A204.1 (cell line): ENCODE results near the gene KIRREL1.

Source experiments
- FAIRE-seq: peaks from 2 replicates; lab custom pipeline; 2012; peaks lifted over from hg19 to GRCh38; lab: Jason Lieb, UNC

The KIRREL1 gene

DNA sequence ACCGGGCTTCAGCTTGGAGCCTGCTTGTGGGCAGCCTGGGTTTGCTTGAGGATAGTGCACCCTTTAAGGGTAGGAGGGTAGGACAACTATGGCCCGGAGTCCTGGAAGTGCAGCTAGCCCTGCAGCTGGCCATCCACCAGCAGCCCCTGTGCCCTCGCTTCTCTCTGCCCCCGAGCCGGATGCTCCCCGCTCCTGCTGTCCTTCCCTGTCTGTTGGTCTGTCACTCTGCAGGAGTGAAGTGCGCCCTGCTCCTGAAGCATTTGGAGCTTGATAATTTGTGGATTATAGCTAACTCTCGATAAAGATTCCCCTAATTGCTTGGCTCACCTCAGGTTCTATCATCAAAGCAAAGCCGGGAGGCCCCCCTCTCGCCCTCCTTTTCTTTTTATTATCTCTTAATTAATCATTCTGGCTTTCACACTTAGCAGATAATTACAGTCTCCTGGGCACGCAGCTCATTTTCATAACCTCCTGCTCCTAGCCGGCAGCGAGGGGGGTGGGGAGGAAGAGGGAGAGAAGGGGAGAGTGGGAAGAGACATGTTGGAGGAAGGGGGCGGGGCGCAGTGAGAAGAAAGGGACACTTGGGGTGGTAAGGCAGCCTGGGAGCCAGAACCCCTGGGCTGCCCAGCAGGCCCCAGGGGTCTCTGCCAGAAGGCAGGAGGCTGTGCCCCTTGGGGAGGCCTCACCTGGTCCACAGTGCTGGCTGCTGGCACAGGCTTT lies 14.4 kb downstream of the KIRREL1 start:
- no peak for FAIRE-seq

- no peak for FAIRE-seq
Measured at GRCh38 chr1:158008630-158009029, 15.2 kb downstream of the KIRREL1 start.

- no peak for FAIRE-seq
Measured at GRCh38 chr1:158011714-158012113, 18.3 kb downstream of the KIRREL1 start.

- FAIRE-seq = no peak
Measured at GRCh38 chr1:158013840-158014730, 20.6 kb downstream of the KIRREL1 start.

DNA sequence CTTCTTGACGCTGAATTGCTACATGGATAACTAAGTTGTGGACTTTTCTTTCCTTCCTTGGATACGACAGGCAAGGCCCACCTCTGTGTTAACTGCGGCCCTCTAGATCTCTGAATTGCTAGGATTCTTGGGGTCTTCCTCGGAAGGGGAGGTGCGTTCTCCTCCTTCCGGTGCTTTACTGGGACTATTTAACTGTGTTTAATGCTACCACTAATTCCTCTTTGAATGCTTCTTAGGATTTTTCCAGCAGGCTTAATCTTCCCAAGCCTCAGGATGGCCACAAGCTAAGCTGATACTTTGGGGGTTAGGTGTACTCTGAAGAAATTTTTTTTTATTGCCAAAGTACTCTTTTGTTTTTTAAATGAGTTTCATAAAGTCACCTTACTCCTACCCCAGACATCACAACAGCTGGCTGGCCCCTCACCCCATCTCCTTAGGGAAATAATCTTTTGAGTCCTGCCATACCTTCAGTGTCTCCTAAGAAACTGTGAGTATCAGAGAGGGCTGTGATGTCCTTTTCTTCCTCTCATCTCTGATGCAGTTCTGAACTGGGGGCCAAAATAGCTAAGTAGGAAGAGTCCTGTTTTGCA lies 21.4 kb downstream of the KIRREL1 start:
- no peak for FAIRE-seq

DNA sequence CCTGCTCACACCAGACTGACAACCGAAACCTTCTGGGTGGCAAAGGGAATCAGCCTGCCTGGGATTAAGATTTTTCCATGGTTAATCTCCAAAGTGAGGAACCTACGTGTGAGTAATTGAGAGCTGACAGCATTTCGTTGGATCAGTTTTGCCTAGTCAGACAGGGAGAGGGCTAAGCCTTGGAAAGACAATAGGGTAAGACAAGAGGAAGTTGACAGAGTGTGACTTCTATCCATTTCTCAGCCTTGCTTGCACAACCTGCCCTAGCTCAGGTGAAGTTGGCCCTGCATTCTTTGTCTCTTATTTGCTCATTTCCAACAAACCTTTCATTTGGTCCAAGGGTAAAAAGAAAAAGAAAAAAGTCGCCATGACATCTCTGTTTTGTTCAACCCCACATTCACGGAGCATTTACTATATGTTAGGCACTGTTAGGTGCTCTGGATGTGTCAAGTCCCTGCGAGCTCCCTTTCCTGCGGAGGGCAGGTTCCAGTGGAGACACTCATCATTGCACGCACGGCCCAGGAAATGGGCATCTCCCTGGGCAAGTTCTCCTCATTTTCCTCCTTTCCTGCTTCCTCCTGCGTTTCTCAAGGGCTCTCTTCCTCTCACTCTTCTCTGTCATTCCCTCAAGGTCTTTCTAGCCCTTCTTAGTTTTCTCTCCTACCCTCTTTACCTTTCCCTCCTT lies 23.3 kb downstream of the KIRREL1 start:
- FAIRE-seq = no peak

GRCh38 chr1:158017800-158018595 lies 24.6 kb downstream of the KIRREL1 start:
- FAIRE-seq = no peak

DNA sequence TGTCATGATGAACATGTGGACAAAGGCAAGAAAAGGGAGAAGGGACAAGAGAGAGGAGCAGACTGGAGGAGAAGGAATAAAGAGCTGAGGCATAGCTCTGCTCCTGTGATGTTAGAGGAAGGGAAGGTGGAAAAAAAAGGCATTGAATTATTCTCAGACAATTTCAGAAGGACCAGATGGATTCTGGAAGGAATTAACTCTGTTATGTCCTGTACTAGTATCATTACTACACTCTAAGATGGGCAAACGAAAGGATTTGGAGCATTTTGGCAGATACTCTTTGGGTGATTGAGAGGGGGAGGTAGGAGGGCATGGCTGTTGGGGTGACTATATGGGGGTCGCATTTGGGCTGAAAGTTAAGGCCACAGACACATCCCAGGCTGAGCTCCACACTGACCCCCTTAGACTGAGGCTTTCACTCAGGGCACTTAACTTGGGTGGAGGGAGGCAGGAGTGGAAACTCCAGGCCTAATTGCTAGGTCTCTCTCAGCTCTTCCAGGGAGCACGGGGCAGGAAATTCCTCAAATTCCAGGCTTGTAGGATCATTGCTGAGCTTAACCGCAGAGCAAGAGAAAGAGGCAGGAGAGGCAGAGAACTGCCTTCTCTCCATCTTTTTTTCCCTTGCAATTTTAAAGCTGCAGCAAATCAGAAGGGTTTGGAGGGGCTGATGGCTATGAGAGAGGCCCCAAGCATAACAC lies 25.9 kb downstream of the KIRREL1 start:
- FAIRE-seq = peak; percentile 79

DNA sequence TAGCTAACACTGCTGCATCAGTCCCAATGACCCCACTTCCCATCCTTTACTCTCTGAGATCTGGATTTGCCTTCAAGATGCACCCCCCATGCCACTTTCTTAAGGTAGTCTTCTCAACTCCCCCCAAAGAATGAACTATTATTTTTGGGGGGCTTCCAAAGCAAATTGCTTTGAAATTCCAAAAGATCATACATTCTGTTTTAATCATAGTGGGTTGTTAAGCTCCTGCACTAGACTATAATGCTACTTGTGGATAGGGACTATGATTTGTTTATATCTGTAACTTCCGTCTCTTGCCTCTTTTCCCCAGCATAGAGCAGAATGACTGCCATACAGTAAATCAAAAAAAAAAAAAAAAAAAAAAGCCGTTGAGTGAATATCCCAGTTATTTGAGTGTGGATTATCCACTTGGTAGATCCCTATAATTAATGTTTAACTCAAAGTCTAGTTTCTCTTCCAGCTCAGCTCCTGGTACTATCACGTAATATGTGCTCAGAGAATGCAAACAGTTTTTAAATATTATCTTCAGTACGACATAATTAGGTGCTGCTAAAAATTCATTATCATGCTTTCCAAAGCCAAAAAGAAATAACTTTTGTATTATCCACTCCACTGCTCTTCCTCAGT lies 26.9 kb downstream of the KIRREL1 start:
- no peak for FAIRE-seq

DNA sequence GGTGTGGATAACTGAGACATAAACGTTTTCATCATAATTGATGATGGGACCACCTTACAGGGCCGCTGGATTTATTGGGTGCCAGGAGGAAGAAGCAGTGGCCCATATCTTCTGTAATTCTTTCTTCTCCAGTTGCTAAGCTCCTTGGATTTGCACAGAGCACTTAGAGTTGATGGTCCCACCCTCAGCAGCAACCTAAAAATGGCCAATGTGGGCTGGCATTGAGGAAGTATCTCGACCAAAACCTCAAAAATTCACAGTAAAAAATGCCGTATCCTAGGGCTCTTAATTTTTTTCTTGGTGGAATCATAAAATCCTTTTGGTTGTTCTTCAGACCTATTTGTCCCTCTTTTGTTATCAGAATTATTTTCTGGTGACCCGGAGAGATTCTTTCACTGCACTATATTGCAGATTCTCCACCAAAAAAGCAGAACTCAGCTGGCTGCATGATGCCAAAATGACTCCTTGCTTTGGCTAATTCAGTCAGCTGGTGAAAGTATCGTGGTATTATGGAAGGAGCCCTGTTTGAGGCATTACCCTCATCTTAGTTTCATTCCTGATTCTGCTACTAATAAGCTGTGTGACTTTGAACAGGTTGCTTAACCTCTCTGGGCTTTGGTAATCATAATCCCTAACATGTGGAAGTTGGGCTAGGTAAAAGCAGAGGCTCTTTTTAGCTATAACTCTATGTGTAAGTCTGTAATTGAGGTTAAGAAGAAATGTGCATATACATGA lies 27.6 kb downstream of the KIRREL1 start:
- no peak for FAIRE-seq

GRCh38 chr1:158021721-158022120 lies 28.3 kb downstream of the KIRREL1 start:
- no peak for FAIRE-seq

GRCh38 chr1:158022554-158023312 lies 29.3 kb downstream of the KIRREL1 start:
- FAIRE-seq = no peak

DNA sequence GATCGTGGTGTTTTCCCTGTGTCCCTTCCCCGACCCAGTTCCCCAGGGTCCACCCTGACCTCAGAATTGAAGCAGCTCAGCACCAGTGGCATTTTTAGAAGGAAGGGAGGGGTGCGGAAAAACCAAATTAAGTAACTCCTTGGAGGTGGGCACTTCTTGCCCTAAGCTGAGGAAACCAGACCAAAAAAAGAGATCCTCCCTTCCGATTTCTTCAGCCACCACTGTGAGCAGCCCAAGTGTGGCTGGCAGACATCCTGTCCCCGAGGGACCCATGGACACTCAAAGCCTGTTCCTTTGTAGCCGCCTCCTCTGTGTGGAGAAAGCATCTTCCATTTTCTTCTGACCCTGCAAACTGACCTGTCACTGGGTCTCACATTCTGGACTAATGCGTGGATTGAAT lies 31.3 kb downstream of the KIRREL1 start:
- no peak for FAIRE-seq

DNA sequence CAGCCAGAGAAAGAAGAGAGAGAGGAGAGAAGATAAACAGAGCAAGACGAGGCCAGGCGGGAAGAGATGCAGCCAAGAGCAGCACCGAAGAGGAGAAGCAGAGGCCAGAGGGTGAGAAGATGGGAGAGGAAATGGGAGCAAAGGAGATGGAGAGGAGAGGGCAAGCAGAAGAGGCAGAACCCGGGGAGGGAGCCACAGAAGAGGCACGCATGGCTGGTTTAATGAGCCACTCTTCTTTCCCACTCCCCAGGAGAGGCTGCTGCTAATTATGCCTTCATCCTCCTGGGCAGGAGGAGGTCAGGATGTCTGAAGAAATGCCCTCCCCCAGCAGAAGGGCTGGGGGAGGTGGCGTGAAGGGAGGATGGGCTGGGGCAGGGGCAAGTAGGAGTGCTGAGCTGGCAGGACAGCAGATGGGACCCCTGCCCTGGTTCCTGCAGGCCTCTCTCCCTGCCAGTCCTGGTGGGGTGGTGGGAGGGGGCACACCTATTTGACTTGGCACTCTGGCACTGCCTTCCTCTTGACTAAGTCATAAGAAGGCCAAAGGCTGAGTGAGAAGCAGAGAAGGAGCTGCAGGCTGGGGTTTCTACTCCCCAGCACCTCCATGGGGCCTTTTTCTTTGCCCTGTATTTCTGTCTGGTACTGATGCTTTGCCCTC lies 32.3 kb downstream of the KIRREL1 start:
- FAIRE-seq = no peak

DNA sequence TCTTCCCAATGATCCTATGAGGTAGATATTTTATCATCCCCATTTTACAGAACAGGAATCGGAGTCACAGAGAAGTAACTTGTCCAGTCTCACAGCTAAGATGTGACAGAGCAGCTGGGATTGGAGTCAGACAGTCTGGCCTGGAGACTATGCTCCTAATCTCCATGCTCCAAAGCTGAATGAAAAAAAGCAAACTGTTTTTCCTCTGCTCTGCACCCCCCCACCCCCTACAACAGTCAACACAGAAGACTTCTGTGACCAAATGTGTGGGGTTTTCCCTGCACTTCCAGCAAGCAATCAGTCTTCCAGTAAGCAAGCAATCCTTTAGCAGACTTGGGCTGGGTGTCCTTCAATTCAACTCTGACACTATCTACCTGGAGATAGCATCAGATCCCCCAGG lies 33.2 kb downstream of the KIRREL1 start:
- no peak for FAIRE-seq

GRCh38 chr1:158027508-158027907 lies 34.1 kb downstream of the KIRREL1 start:
- FAIRE-seq = no peak

DNA sequence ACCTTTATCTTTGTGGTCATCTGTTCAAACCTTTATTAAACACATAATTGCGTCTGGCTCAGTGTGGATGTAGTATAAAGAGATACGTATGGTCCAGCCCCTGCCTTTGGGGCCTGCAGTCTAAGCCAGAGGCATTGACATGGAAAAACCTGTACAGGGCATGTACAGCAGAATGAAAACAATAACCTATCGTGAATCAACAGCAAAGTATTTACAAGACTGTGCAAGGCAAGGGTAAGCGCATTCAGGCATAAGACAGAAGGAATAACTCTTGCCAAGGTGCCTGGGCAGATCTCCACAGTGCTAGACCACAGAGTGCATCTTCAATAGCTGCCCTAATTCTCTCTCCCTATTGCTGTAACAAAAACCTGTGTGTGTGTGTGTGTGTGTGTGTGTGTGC lies 35.5 kb downstream of the KIRREL1 start:
- FAIRE-seq = no peak

GRCh38 chr1:158035014-158035413 lies 41.6 kb downstream of the KIRREL1 start:
- FAIRE-seq = no peak
